ENCODE data around the gene TEX2. TPM values are rescaled to one million over a fixed set of nuclear protein-coding genes. Genes with fewer than 3 reads are reported as not detected.

TEX2 gene
- total and polyA plus RNA-seq, 2 of the 13 experiments (the other 11 are each of a cell fraction or from before 2014, with no cell fraction given), result 21.4 to 37.7 TPM

- TF ChIP-seq HOMEZ (CRISPR knock-in tag; IDR thresholded peaks at IDR 0.05; ENCODE audit: low read depth) (no peak), RNF219 (CRISPR knock-in tag; IDR thresholded peaks at IDR 0.05) (no peak), XRCC5 (optimal IDR thresholded peaks at IDR 0.05; ENCODE audit: low read length) (peak; percentile 24), ONECUT2 (CRISPR knock-in tag; IDR thresholded peaks at IDR 0.05) (peak; percentile 43; the same call in 1 of the 2 replicates), ZNF281 (CRISPR knock-in tag; IDR thresholded peaks at IDR 0.05; ENCODE audit: borderline replicate concordance) (0 out of 2 replicates have a peak, but pooled peaks have one; percentile 11), ZNF883 (CRISPR knock-in tag; IDR thresholded peaks at IDR 0.05; ENCODE audit: not compliant biosample characterization) (peak; percentile 13), RBM22 (optimal IDR thresholded peaks at IDR 0.05; ENCODE audit: low read length) (peak; percentile 37), ZBTB39 (CRISPR knock-in tag; IDR thresholded peaks at IDR 0.05) (no peak), HOXA9 (CRISPR knock-in tag; IDR thresholded peaks at IDR 0.05; ENCODE audit: borderline replicate concordance) (peak; percentile 65), ZNF225 (CRISPR knock-in tag; IDR thresholded peaks at IDR 0.05) (peak; percentile 67; the same call in 1 of the 2 replicates), ISX (CRISPR knock-in tag; conservative IDR thresholded peaks at IDR 0.05) (no peak), SMYD3 (CRISPR knock-in tag; IDR thresholded peaks at IDR 0.05) (peak; percentile 26; the same call in 1 of the 2 replicates), HNF1A (IDR thresholded peaks at IDR 0.05; ENCODE audit: low read depth) (no peak), HNF1A (CRISPR knock-in tag; IDR thresholded peaks at IDR 0.05; ENCODE audit: borderline replicate concordance) (0 out of 2 replicates have a peak, but pooled peaks have one; percentile 9), MIER2 (CRISPR knock-in tag; IDR thresholded peaks at IDR 0.05) (no peak)
Observed at GRCh38 chr17:64146418-64147109, 116.5 kb downstream of the TEX2 start (continued).

Data from HepG2 (cell line).